Measurements from ENCODE around the gene TTLL3. TPM values are rescaled to one million over a fixed set of nuclear protein-coding genes. Genes with fewer than 3 reads are reported as not detected.

TTLL3 gene
- total RNA-seq, result 10 to 100 TPM; 24.1 to 88.0 TPM

GRCh38 chr3:9809615-9810432, at the start of gene TTLL3:
TTLL3 (plus strand) TSS chr3:9810262; CDS start chr3:9810662, 400 bp downstream.
- ATAC-seq (peak; percentile 82), DNase-seq (peak; percentile 78 to 84 (median 82))
- Histone ChIP-seq H3K27me3 (no peaks in the 10 kb centered on the region), H3K4me3 (peak within 1 kb of the TSS; percentile 50 to 51), H3K9me3 (no peaks in the 10 kb centered on the region), H3K36me3 (replicated peaks in 1 of 2; ENCODE audit: insufficient read depth in 1 of 2, low read depth in 2 of 2) (peaks cover 0 to 6% of the 10 kb centered on the region in 2 donors), H3K27ac (peak within 1 kb of the TSS; percentile 73 to 97 (median 88)), H3K4me1 (peaks cover 21% of the 10 kb centered on the region)
- 0% methylated on average over 23 to 74 of the region's 76 CpGs for WGBS, 2 donors
- intact Hi-C loops (cut with DNase I), result no loop called here
- TF ChIP-seq POLR2A (IDR thresholded peaks at IDR 0.05), result peak; percentile 66 to 71 (median 68)
- TF ChIP-seq CTCF (IDR thresholded peaks at IDR 0.05), result peak in 2 of 7 experiments; percentile 9 to 28

GRCh38 chr3:9760779-9761505, 49.1 kb upstream of the TTLL3 start:
- no peaks in the 10 kb centered on the region for H3K4me1 ChIP-seq
- no peaks in the 10 kb centered on the region for H3K27me3 ChIP-seq
- intact Hi-C loops (cut with DNase I), result no loop called here
- H3K36me3 ChIP-seq (replicated peaks in 1 of 2; ENCODE audit: insufficient read depth in 1 of 2, low read depth in 2 of 2), result peaks cover 0 to 8% of the 10 kb centered on the region in 2 donors
- DNase-seq, result no peak
- no peak overlapping the region for H3K27ac ChIP-seq
- TF ChIP-seq POLR2A (IDR thresholded peaks at IDR 0.05), result no peak
- no peak for TF ChIP-seq CTCF (IDR thresholded peaks at IDR 0.05)
- H3K9me3 ChIP-seq, result no peaks in the 10 kb centered on the region
- WGBS, 2 donors, result 91 to 92% methylated on average over 10 of the region's 10 CpGs
- H3K4me3 ChIP-seq, result no peak overlapping the region
- no peak for ATAC-seq

GRCh38 chr3:9761919-9762318, 48.1 kb upstream of the TTLL3 start:
- TF ChIP-seq CTCF (IDR thresholded peaks at IDR 0.05) (no peak), POLR2A (IDR thresholded peaks at IDR 0.05) (no peak)
- DNase-seq, result no peak
- WGBS, 2 donors, result 94 to 96% methylated on average over 5 of the region's 5 CpGs
- ATAC-seq, result no peak
- intact Hi-C loops (cut with DNase I), result no loop called here
- Histone ChIP-seq H3K4me1 (no peaks in the 10 kb centered on the region), H3K27me3 (no peaks in the 10 kb centered on the region), H3K27ac (no peak overlapping the region), H3K4me3 (no peak overlapping the region), H3K36me3 (replicated peaks in 1 of 2; ENCODE audit: insufficient read depth in 1 of 2, low read depth in 2 of 2) (peaks cover 0 to 4% of the 10 kb centered on the region in 2 donors), H3K9me3 (no peaks in the 10 kb centered on the region)

GRCh38 chr3:9762871-9763270, 47.2 kb upstream of the TTLL3 start:
- WGBS, 2 donors, result 86 to 93% methylated on average over 5 to 8 of the region's 8 CpGs
- peaks cover 0 to 2% of the 10 kb centered on the region in 2 donors for H3K36me3 ChIP-seq (replicated peaks in 1 of 2; ENCODE audit: insufficient read depth in 1 of 2, low read depth in 2 of 2)
- TF ChIP-seq CTCF (IDR thresholded peaks at IDR 0.05), result no peak
- TF ChIP-seq POLR2A (IDR thresholded peaks at IDR 0.05), result no peak
- H3K27me3 ChIP-seq, result no peaks in the 10 kb centered on the region
- H3K4me1 ChIP-seq, result peaks cover under 1% of the 10 kb centered on the region
- H3K27ac ChIP-seq, result no peak overlapping the region
- intact Hi-C loops (cut with DNase I), result no loop called here
- ATAC-seq (no peak), DNase-seq (no peak)
- H3K4me3 ChIP-seq, result no peak overlapping the region
- H3K9me3 ChIP-seq, result no peaks in the 10 kb centered on the region

Measured in body of pancreas (tissue), 4 donors.